ENCODE data around the gene PSMC3IP.

GRCh38 chr17:42596386-42596785 lies 18.9 kb upstream of the PSMC3IP start:
- TF ChIP-seq CTCF (IDR thresholded peaks at IDR 0.05; ENCODE audit: low read depth, low read length) (no peak), POLR2A (IDR thresholded peaks at IDR 0.05; ENCODE audit: extremely low read depth, insufficient read length) (no peak), MAX (IDR thresholded peaks at IDR 0.05; ENCODE audit: low read depth, low read length) (no peak)

Data from NB4 (cell line).